NCI-H82 treated with DMSO at 0.1 percent for 48 hours (cell line): ENCODE measurements around the gene CREB3L4.

Experiments used
- DNase-seq: peaks from one replicate; lab custom pipeline; 2025; ENCODE audit not compliant: unreplicated experiment; lab: John Stamatoyannopoulos, UW

Gene CREB3L4, protein sequence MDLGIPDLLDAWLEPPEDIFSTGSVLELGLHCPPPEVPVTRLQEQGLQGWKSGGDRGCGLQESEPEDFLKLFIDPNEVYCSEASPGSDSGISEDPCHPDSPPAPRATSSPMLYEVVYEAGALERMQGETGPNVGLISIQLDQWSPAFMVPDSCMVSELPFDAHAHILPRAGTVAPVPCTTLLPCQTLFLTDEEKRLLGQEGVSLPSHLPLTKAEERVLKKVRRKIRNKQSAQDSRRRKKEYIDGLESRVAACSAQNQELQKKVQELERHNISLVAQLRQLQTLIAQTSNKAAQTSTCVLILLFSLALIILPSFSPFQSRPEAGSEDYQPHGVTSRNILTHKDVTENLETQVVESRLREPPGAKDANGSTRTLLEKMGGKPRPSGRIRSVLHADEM

DNA sequence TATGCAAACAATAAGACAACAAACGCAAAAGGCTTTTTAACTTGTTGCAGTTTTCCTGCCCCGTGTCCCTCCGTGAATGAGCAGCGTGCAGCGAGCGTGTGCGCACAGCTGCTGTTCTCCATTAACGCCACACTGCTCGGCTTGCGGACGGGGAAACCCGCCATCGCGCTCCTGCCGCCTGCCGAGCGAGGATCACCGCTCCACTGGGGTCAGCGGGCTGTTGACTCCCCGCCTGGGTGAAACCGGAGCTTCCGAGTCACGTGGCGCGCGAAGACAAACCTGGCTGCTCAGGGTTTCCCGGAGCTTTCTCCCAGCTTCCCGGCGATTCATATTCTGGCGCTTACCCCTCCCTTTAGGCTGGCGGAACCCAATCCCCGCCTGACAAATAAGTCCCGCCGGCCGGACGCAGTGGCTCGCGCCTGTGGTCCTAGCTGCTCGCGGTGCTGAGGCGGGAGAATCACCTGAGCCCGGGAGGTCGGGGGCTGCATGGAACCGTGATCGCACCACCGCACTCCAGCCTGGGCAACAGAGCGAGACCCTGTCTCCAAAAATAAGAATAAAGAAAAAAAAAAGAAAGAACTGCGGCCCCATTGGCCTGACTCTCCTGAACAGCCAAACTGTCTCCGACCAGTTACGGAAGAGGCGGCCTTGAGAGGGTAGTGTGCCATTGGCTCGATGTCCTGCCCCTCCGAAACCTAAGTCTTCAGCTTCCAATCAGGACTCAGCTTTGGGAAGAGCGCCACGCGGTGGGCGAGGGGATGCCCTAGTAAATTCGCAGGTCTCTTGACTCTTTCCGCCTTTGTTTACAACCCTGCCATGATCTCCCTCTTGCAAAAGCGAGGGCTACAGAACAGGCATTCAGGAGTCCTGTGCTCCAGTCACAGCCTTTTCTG, at the start of gene CREB3L4:
CREB3L4 (plus strand) TSS at position 796 of the 893 bp plus-strand sequence. CDS start 624 bp downstream, outside the sequence.
- peak; percentile 98 for DNase-seq

DNA sequence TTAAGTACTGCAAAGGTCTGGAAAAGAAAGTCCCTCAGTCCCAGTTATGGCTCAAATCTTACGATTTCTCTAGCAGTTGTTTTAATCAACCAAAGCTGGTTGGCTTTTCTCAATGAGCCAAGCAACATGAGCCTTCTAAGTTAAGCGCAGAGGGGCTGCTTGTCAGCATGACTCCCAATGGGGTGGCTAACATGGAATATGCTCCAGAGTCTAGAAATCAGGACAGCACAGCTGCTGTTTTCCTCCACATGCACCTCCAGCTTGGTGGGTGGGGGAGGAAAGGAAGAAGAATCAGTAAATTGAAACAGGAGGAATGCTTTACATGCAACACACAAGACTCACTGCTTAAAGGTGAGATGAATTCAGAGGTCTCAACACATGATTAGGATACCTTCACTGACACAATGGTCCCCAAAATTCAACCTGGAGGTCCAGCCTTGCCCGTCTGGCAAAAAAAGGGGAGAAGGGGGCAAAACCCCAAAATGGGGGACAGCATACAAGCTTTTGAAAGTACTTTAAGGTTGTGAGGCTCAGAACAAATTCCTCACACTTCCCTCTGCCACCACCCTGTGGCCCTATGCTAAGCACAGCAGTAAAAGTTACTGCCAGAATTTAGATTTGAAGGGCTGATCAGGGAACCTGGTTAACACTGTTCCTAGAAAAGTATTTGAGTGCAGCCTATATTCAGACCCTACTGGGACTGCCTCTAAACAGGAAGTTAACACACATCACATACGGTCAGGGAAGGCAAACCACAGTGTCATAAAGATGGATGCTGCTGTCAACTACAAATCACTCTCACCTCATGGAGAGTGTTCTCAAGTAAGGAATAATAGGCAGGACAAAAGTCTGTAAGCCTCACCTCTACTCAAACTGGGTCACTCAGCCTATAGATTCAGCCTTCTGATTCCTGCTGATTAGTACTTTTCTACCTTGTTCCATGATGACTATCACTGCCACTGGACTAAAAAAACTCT, 47.5 kb upstream of the CREB3L4 start:
- DNase-seq: no peak

DNA sequence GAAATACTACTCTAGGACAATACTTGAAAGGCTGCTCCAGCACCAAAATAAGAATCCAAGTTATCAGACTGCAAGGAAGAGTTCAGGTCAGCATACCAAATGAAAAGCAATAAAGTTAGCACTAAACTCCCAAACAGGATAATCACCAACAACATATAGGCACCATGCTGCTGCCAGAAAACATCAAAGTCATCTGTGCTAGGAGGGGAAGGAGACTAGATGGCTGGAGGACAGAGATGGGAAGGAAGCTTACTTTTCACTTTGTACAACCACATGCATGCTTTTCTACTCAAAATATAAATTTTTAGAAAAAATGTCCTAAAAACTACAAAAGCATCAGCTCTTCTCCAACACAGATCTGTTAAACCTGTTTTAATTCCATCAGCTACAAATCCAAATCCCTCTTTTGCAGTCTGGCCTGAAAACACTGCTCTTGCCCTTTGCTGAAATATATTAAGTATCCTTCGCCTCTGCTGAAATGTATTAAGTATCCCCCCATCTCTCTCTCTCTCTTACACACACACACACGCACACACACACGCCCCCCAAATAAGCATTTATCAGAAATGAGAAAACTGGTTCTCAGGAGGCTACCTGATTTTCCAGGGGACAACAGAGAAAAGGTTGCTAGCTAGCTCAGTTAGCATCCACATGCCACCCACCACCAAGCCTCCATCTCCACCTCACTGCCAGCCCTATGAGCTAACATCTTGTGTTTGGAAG, 46.5 kb upstream of the CREB3L4 start:
- no peak for DNase-seq

DNA sequence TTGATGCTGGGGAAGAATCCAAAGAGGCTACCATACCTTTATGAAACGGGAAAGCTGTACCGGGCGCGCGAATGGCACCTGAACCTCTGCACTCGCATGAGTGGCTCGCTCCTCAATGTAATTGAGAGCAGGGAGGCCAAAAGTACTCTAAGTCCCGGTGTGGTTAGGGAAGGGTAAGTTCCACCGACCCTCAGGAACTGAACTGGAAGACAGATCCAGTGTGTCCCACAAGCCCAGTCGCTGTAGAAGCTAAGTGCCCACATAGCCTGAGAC, 46.0 kb upstream of the CREB3L4 start:
- DNase-seq: peak; percentile 30

DNA sequence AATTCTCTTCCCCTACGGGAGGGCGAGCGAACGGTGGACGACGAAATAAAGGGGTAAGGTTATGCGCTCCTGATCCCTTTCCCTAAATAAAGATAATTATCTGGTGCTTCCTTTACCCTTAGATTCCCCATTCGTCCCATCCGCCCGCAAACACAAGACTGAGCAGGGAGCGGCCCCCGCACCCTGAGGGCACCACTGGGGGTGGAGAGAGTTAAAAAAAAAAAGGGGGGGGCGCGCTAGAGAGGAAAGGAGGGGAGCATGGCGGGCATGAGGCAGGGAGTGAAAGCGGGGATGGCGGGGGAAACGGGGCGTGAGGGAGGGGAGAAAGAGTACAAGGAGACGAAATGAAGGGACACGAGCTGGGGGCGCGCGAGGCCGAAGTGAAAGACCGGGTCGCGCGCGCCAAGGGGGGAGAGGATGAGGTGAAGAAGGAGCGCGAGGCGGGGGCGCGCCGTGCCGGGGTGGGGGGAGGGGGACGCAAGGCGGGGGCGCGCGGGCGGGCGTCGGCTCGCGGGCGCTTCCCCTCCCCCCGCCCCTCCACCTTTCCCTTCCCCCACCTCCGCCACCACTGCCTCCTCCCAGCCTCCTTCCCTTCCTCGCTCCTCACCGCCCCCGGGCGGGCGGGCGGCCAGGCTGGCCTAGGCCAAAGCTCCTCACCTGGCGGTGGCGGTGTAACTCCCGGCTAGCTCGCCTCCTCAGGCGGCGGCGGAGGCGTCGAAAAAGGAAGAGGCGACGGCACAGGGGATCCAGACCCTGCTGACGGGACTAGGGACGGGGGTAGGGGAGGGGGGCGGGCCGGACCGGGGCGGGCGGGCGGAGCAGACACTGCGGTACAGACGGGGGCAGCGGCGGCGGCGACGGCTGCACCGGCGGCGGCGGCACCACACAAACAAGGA, 45.4 kb upstream of the CREB3L4 start:
- DNase-seq: peak; percentile 57

DNA sequence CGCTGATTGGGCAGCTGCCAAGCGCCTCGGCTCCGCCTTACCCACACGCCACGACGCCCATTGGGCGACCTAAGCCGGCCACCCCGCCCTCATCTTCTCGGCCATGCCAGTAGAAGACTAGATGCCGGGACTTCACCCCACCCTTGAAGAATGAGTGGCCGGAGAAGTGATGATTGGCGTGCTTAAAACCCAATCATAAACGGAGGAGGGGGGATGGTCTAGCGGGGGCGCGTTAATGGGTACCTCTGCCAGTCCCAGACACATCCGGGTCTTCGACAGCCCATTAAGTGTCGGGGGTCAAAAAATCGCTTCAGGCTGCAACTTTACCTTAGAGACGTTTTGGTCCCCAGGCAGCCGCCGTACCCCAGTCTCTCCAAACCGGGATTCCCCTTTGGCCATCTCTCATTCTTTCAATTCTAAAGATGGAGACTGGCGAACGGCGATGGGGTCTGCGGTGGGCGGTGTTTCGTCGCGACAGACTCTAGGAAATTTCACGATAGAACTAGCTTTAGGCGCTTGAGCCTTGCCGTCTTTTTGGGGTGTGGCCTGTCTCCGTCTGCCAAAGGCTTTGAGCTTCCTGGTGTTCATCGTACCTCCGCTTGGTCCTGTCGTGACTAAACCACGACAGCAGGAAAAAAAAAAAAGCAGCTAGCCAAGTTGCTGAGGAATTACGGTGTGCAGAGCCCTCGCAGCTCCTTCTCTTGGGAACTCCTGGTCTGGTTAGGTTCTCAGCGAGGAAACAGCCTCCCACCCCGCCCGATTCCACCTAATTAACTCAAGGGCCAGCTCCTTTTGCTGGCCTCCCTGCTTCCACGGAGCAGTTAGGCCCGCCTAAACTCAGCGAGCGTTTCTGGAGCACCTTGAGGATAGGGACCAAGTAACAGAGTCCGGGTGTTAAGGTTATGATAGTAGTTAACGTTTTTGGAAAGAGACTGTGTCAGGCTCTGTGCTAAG, 44.5 kb upstream of the CREB3L4 start, which contains the start of gene GATAD2B:
GATAD2B (minus strand) TSS at position 1 of the 954 bp plus-strand sequence. CDS start 94,625 bp downstream, outside the sequence.
- peak; percentile 100 for DNase-seq

DNA sequence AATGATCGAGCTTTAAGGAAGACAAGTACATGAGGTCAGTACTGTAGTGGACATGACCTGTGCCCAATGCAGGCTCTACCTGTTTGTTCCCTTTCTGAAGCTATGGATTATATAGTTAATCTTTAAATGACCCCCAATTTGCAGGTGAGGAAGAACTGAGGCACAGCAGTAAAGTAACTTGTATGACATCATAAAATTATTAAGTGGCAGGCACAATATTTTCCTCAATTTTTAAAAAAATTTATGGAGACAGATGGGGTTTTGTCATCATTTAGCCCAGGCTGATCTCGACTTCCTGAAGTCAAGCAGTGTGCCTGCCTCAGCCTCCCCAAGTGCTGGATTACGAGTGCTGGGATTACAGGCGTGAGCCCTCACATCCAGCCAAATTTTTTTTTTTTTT, 41.3 kb upstream of the CREB3L4 start:
- no peak for DNase-seq

DNA sequence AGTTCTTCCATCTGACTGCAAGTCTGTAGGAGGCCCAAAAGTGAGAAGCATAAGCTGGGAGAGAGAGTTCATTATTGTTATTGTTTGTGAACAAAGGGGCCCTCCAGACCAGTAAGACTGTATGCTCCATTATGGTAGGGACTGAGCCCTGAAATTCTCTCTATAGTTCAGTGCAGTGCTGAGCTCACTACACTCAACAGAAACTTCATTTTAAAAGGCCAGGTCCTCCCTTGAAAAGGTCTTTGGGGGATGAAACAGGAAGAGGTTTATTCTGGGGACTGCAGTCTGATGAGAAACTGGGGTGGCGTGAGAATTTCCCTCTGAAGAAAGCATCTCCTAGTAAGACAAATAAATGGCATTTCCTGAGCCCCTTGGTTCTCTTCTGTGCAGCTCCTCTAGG, 39.5 kb upstream of the CREB3L4 start:
- DNase-seq: no peak

DNA sequence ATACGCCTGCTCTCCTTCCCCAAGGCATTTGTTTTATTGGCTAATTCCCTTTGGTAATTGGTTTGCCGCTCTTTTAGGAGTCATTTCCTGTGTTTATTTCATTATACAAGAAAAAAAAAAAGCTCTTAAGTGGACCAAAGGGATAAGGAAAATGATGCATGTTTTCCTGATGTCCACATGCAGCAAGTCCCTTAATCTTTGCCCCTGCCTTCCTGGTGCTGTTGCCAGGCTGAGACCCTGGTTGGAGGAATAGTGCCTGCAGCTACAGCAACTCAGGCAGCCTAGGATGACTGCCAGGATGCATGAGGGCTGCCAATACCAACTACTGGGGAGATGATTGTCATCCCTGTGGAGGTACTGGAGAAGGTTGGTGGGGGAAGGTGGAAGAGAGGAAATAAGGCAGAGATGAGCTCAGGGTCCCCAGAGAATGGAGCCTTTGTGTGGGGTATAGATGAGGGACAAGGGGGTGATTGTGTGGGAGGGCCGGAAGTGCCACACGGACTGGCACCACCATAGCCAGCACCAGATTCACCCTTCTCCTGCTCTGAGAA, 38.8 kb upstream of the CREB3L4 start:
- no peak for DNase-seq

DNA sequence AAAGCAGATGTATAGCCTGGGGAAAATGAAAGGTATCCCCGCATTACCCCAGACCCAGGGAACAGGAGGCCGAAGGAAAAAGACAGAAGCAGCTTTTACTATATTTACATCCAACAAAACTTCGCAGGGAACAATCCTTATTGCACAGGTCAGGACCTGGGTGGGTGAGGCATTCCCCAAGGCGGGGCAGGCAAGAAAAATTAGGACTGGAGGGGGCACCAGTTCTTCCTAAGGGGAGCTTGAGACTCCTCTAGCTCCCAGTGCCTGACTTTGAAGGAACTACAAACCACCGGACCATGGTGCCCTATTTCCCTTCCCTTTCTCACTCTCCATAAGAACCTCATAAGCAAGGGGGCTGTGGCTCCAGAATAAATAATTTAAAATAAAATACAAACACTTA, 38.3 kb upstream of the CREB3L4 start:
- no peak for DNase-seq

DNA sequence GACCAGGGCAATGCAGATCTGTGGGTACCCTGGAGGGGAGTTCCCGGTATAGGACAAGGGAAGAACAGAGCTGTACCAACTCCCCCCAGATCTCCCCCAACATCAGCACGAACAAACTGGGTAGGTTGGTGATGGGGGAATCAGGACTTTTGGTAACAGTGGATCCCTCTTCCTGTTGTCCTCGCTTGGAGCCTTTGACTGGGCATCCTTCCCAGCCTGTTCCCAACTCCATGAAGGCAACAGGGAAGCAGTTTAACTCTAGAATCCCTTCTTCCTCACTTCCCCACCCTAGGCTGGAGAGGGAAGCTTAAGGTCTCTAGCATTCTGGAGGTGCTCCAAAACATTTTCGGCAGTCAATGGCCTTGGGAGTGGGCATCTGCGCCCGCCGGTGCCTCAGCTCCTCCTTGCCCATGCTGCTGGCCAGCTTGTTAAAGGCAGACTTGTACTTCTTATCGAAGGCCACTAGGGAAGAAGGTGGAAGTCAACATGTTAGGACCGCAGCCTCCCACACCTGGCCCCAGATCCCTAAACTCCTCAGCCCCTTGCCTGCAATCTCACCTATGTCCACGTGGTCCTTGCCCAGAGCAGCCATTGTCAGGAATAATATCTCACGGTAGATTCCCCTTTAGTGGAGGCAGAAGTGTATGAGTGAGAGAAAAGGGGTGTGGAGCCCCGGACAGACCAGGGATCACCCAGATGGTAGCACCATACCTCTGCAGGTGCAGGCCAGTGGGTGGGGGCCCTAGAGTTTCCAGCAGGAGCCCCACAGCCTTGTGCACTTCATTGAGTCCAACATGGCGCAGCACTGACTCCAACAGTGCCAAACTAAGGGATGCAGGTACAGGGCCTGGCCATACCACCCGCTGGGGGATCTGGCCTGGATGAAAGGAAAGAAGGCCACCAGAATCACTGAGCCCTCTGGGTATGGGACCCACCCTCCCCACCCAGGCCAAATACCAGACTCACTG, 37.4 kb upstream of the CREB3L4 start:
- no peak for DNase-seq

DNA sequence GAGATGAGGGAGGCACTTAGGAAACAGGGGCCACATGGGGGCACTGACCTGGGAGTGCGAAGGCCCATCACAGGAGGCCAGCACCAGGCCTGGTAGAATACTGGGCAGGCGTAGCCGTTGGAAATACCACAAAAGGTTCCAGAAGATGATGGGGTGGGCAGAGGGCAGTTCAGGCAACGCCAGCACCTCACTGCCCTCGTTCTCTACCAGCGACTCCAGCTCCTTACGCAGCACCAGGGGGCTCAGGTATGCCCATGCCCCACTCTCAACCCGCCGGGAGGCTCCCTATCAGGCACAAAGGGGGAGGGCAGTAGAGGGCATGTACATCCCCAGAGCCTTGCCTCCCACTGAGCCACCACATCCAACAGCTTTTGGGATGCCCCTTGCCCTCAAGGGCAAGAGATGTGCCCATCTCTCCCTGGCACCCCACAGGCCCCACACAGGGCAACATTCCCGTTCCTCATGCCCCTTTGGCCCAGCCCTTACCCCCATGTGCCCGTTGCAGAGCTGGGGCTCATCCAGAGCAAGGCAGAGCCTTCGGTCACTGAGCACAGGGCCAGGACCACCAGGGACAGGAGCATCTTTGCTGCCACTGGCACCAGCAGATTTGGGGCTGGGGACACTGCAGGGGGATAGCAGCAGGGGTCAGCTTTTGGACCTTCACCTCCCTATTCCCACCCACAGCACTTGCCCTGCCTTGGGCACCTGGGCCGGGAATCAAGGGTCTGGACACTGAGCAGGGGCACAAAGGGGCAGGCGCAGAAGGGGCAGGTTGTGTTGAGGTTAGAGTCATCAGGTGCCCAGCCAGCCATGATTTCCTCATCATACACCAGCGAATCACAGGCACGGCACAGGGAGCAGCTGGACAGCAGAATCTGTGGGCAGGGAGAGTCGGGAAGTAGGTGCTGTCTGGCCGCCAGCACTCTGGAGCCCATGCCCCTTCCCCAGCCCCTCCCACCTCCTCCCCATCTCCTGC, 35.3 kb upstream of the CREB3L4 start:
- no peak for DNase-seq

DNA sequence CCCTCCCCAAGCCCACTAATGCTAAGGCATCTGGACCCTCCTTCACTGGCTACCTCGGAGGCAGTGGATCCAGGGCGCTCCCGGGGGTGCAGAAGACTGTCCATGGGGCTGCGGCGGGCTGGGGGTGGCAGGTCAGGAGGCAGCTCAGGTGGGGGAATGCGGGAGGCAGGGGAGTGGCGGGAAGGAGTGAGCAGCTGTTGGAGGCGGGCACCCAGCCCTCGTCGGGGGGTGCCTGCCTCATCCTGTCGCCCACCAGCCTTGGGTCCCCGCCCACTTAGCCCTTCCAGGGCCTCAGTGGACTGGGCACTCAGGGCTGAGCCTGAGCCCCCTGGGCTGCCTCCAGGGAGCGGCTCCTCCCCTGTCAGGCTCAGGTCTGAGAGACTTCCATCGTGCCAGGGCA, 34.3 kb upstream of the CREB3L4 start:
- DNase-seq: no peak

DNA sequence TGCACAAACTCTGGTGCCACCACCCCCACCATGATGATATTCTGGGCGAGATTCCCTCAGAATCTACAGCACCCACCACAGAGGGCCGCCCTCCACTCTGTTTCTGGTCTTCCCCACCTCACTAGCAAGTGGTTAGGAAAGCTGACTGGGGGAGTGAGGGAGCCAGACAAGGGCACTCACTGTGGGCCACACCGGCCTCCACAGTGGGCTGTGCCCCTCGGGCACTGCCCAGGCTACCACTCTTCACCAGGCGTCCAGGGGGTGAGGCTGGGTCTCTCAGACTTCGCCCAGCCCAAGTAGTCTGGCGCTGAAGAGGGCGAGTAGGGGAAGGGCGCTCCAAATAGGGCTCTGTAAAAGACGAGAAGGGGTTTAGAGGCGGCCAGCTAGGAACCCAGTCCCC, 33.7 kb upstream of the CREB3L4 start:
- DNase-seq: no peak

DNA sequence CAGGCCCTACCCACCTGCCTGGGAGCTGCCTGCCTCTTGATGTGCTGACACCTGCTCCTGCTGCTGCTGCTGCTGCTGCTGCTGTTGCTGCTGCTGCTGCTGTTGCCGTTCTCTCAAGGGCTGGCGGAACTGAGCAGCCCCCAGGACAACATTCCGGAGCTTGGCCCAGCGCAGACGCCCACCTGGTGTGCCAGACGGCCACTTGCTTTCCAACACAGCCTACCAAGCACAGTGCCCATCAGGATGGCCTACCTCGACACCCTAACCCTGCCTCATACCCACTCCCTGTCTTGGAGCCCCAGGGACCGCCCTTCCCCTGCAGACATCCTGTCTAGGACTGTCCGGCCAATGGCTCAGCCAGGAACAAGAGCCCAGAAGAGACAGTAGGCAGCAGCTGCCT, 33.0 kb upstream of the CREB3L4 start:
- DNase-seq: no peak
